Right atrium auricular region (tissue), 2 donors: ENCODE results near the gene DOCK9. TPM values are rescaled to one million over a fixed set of nuclear protein-coding genes. Genes with fewer than 3 reads are reported as not detected.

Experiments
- DNase-seq: peaks from one replicate; pipeline ENCODE4 v3.0.0-alpha.2; 2019; ENCODE audit warnings: low spot score
- H3K27ac ChIP-seq, 2 donors: fragments of 200-600 bp; sonication (generic); 1 replicate in 1 of 2; 2 replicates in 1 of 2; pipeline ENCODE4 v1.5.1; 2016 to 2019
- H3K27me3 ChIP-seq, 2 donors: fragments of 200-600 bp; sonication (generic); one replicate each; pipeline versions ENCODE4 v1.5.1 to v1.6.0; 2017 to 2019
- H3K36me3 ChIP-seq: fragments of 200-600 bp; sonication (generic); one replicate; pipeline ENCODE4 v1.5.1; 2016
- H3K4me1 ChIP-seq, 2 donors: fragments of 200-600 bp; sonication (generic); one replicate each; pipeline versions ENCODE4 v1.5.1 to v1.6.0; 2017 to 2019
- H3K4me3 ChIP-seq, 2 donors: fragments of 200-600 bp; sonication (generic); 1 replicate in 1 of 2; 2 replicates in 1 of 2; pipeline ENCODE4 v1.5.1; 2017 to 2019; ENCODE audit warnings: mild to moderate bottlenecking in 1 of 2, moderate library complexity in 1 of 2
- H3K9me3 ChIP-seq, 2 donors: fragments of 200-600 bp; sonication (generic); one replicate each; pipeline ENCODE4 v1.5.1; 2019
- total RNA-seq, 2 donors: library from RNA; depleted of rRNA; stranded (reverse); fragments of >200 nt; gene quantifications; one replicate each; pipeline ENCODE4 v1.1.0, GENCODE V29; 2016
- TF ChIP-seq, protein P1 (sequence below), 2 donors: fragments of 200-600 bp; sonication (generic); IDR thresholded peaks; one replicate each; pipeline ENCODE4 v1.5.1; 2019; ENCODE audit warnings: antibody characterized with exemption in 2 of 2

DOCK9 gene
- total RNA-seq, 2 donors from 2014 or later = 79.6 to 80.5 TPM

DNA sequence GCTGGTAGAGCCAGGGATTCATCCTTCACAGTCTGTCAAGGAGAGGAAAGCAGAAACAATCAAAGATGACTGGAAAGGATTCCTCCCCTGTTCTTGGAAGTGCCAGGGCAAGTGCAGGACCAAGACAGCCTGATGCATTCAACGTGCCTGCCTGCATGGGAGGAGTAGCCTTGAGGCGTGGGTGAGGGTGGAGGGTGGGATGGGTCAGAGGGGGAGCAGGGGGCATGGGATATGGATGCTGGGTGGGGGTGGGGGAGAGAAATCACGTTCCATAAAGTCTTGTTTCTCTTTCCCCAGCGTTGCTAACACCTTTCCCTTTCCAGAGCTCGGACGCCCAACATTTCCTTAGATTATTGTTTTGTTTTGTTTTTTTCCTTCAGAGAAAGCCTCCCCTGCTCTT is 117.4 kb downstream of the DOCK9 start:
- DNase-seq = no peak
- no peak overlapping the region for H3K27ac ChIP-seq
- no peaks in the 10 kb centered on the region for H3K27me3 ChIP-seq
- no peaks in the 10 kb centered on the region for H3K4me1 ChIP-seq
- H3K9me3 ChIP-seq = no peaks in the 10 kb centered on the region
- TF ChIP-seq, protein P1, sequence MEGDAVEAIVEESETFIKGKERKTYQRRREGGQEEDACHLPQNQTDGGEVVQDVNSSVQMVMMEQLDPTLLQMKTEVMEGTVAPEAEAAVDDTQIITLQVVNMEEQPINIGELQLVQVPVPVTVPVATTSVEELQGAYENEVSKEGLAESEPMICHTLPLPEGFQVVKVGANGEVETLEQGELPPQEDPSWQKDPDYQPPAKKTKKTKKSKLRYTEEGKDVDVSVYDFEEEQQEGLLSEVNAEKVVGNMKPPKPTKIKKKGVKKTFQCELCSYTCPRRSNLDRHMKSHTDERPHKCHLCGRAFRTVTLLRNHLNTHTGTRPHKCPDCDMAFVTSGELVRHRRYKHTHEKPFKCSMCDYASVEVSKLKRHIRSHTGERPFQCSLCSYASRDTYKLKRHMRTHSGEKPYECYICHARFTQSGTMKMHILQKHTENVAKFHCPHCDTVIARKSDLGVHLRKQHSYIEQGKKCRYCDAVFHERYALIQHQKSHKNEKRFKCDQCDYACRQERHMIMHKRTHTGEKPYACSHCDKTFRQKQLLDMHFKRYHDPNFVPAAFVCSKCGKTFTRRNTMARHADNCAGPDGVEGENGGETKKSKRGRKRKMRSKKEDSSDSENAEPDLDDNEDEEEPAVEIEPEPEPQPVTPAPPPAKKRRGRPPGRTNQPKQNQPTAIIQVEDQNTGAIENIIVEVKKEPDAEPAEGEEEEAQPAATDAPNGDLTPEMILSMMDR (IDR thresholded peaks at IDR 0.05) = no peak
- peaks cover 30% of the 10 kb centered on the region for H3K36me3 ChIP-seq
- no peak overlapping the region for H3K4me3 ChIP-seq

DNA sequence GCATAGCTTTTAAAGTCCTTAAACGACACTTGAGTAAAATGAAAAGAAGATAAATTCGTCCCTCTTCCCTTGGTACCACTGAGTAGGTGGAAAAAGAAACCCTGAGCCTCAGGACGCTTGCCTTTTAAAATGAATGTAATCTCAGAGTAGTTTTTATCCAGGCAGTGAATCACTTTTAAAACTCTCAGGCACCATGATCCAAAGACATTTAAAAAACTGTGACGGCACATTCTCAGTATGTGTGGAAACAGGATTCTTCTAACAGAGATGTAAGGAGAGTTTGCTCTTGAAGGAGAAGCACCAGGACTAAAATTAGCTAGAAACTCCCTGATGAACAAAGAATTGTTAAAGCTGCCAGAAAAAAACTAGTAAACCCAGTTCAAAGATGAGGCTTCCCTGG is 119.7 kb downstream of the DOCK9 start:
- no peak for DNase-seq
- Histone ChIP-seq H3K9me3 (no peaks in the 10 kb centered on the region), H3K4me3 (no peak overlapping the region), H3K36me3 (peaks cover 47% of the 10 kb centered on the region), H3K4me1 (no peaks in the 10 kb centered on the region), H3K27ac (no peak overlapping the region), H3K27me3 (no peaks in the 10 kb centered on the region)
- TF ChIP-seq, protein P1 (IDR thresholded peaks at IDR 0.05) = no peak

DNA sequence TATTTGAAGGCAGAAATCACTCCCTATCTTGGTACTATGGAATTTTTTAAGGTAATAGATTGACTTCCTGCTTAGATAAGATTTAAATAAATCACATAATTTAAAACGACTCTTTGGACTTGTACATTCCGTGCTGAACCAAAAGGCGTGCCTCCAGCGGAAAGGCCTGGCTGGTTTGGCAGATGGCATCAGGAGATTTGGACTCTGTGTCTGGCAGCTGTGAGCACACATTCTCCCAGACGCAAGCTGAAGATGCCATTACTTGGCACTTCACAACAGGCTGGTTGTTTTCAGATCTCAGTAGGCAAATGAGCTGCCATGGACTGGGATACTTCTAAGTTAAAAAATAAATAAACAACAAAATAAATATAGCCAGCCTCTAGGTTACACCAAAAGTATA is 120.9 kb downstream of the DOCK9 start:
- no peak overlapping the region for H3K4me3 ChIP-seq
- no peak overlapping the region for H3K27ac ChIP-seq
- no peaks in the 10 kb centered on the region for H3K9me3 ChIP-seq
- TF ChIP-seq, protein P1 (IDR thresholded peaks at IDR 0.05) = no peak
- H3K36me3 ChIP-seq = peaks cover 37% of the 10 kb centered on the region
- DNase-seq = no peak
- no peaks in the 10 kb centered on the region for H3K27me3 ChIP-seq
- H3K4me1 ChIP-seq = no peaks in the 10 kb centered on the region

DNA sequence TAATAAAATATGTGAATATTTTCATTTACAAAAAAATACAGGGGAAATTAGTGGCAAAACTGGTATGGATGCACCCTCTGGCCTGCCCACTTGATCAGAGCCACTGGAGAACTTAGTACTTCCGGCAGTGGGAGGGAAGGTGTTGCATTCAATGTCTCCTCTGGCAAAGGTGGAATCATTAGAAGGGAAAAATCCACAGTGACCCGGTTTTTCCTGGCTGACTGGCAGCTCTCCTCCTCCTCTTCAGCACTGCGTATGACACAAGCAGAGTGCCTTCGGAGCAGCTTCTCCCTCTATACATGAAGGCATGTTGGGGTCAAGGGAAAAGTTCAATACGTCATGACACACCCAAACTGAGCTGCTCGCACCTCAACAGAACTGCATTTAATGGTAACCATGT is 123.4 kb downstream of the DOCK9 start:
- Histone ChIP-seq H3K4me1 (no peaks in the 10 kb centered on the region), H3K27me3 (no peaks in the 10 kb centered on the region), H3K4me3 (no peak overlapping the region), H3K9me3 (no peaks in the 10 kb centered on the region), H3K27ac (no peak overlapping the region), H3K36me3 (peaks cover 27% of the 10 kb centered on the region)
- DNase-seq = no peak
- TF ChIP-seq, protein P1 (IDR thresholded peaks at IDR 0.05) = no peak

DNA sequence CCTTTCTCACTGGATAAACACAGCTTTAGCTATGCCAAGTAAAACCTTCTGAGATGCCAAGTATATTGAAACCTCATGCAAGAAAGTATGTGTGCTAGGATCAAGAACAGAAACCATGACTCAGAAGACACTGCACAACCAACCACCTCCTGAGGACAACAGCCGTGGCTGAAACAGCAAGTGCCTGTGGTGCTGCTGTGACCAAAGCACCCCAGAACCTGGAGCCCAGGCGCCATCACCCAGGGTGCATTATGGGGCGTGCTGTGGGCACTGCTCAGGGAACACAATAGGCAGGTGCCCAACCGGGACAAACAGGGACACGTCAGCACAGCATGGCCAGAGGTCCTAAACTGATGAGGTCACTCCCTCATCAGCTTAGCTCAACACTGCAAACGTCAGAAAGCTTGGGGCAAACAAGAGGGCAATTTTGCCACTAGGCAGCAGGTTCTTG is 124.1 kb downstream of the DOCK9 start:
- TF ChIP-seq, protein P1 (IDR thresholded peaks at IDR 0.05) = no peak
- DNase-seq = no peak
- Histone ChIP-seq H3K27me3 (no peaks in the 10 kb centered on the region), H3K9me3 (no peaks in the 10 kb centered on the region), H3K4me3 (no peak overlapping the region), H3K27ac (no peak overlapping the region), H3K36me3 (peaks cover 21% of the 10 kb centered on the region), H3K4me1 (no peaks in the 10 kb centered on the region)

- Histone ChIP-seq H3K27ac (no peak overlapping the region), H3K36me3 (peaks cover 20% of the 10 kb centered on the region), H3K4me1 (peaks cover 0 to 5% of the 10 kb centered on the region in 2 donors), H3K27me3 (no peaks in the 10 kb centered on the region), H3K9me3 (no peaks in the 10 kb centered on the region), H3K4me3 (no peak overlapping the region)
- no peak for DNase-seq
- TF ChIP-seq, protein P1 (IDR thresholded peaks at IDR 0.05) = no peak
Measured at GRCh38 chr13:98851276-98851675, 126.6 kb downstream of the DOCK9 start.
